Fibroblast of the aortic adventitia (primary cell): ENCODE results near the gene DMRTB1. TPM values are rescaled to one million over a fixed set of nuclear protein-coding genes. Genes with fewer than 3 reads are reported as not detected.

Source experiments
- DNase-seq: peaks from one replicate; pipeline ENCODE4 v3.0.0-alpha.2; 2010; ENCODE audit warnings: low read depth
- H3K4me3 ChIP-seq: 2 replicates; pipeline ENCODE4 v1.5.1; 2011; ENCODE audit warnings: low read depth, mild to moderate bottlenecking, control low read depth, low read length, moderate library complexity
- total RNA-seq: library from RNA; depleted of rRNA; stranded (reverse); fragments of >200 nt; gene quantifications from 2 replicates; pipeline ENCODE4 v1.2.3, GENCODE V29; 2012; ENCODE audit warnings: low replicate concordance
- TF ChIP-seq, protein P1 (sequence below): IDR thresholded peaks from 2 replicates; pipeline ENCODE4 v1.5.1; 2011; ENCODE audit warnings: mild to moderate bottlenecking, low read length, control low read depth, inconsistent platforms; ENCODE audit not compliant: insufficient read depth

DMRTB1 gene
- total RNA-seq, 1 donor, result not detected

DNA sequence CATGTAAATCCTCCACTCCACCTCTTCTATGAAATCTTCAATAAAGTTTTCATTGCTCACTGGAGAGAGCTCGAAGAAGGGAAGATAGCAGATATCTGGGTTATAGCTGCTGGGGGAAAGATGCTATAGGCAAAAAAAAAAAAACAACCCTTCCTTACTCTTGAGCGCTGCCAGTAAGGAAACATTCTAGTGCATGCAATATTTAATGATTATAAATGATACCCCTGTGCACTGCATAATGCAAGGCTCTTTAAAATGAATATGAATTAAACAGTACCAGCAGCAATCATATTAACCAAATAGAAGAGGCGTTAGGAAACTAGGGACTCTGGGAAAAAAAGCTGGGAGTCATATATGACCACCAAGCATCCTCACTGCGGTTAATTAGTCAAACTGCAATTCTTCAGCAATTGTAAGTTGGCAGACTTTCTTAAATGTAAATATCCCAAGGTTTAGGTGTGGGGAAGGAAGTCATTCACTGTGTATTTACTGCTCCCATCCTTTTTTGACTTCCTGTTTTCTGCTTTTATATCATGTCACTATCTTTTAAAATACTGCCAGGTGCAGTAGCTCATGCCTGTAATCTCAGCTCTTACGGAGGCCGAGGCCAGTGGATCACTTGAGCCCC is 3.7 kb upstream of the DMRTB1 start:
- no peak overlapping the region for H3K4me3 ChIP-seq
- DNase-seq, result no peak
- TF ChIP-seq, protein P1, sequence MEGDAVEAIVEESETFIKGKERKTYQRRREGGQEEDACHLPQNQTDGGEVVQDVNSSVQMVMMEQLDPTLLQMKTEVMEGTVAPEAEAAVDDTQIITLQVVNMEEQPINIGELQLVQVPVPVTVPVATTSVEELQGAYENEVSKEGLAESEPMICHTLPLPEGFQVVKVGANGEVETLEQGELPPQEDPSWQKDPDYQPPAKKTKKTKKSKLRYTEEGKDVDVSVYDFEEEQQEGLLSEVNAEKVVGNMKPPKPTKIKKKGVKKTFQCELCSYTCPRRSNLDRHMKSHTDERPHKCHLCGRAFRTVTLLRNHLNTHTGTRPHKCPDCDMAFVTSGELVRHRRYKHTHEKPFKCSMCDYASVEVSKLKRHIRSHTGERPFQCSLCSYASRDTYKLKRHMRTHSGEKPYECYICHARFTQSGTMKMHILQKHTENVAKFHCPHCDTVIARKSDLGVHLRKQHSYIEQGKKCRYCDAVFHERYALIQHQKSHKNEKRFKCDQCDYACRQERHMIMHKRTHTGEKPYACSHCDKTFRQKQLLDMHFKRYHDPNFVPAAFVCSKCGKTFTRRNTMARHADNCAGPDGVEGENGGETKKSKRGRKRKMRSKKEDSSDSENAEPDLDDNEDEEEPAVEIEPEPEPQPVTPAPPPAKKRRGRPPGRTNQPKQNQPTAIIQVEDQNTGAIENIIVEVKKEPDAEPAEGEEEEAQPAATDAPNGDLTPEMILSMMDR, result no peak

DNA sequence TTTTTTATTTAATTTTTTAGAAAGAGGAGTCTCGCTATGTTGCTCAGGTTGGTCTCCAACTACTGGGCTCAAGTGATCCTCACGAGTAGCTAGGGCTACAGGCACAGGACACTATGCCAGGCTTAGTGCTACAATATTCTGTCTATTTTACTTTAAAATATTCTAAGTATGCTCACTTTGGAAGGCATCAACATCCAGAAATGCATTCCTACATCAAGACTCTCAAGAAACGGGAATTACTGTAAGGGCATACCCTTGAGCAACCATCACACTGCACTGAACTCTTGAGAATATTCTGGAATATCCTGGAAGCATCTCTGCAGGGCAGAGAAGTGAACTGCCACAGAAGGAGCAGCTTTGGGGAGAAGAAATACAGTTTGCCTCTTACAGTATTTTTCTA is 565 bp upstream of the DMRTB1 start:
- TF ChIP-seq, protein P1, result no peak
- peak; percentile 13 for DNase-seq
- H3K4me3 ChIP-seq, result no peak overlapping the region

DNA sequence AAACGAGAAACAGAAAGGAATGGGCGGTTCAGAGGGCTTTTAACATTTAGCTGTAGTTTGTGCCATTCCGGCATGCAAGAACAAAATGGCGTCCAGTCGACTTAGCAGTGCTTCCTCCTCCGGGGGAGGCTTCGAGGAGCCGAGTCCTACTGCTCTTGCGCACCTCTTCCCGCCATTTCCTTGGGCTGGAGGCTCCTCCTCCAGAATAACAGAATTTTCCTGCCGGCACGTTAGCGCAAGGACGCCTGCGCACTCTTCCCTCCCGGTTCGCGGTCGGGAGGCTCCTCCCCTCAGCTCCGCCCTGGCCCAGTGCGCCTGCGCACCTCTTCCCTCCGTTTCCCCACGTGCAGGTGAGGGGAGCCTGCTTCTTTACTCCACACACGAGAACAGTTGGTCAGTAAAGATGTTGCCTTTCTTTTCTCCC is 1.0 kb downstream of the DMRTB1 start:
- TF ChIP-seq, protein P1, result no peak
- H3K4me3 ChIP-seq, result no peak overlapping the region
- no peak for DNase-seq

DNA sequence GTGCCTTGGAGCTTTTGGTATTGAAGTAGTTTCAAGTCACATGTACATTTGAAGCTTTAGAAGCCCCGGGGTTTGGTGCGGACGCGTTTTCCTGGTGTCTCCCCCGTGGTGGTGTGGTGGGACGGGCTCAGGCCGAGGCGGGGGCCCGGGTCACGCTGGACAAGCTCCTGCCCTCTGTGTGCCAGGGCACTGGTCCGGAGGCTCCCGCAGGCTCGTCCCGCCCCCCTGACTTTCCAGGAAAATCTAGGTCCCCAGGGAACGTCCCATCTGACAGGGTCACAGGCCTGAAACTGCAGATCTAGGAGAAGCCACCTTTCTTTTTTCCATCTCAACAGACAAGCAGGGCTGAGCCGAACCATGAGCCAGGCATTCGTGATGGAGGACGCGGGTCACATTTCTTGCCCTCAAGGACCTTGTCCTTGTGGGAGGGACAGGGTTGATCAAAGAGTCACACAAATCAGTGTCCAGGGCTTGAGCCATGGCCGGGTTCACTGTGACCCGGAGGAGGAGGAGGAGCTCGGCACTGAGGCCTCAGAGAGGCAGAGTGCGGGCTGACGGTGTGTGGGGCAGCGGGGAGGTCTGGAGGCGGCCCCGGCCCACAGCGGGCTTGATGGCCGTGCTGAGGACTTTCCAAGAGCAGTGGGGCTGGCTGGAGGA is 1.6 kb downstream of the DMRTB1 start:
- H3K4me3 ChIP-seq, result no peak overlapping the region
- DNase-seq, result no peak
- TF ChIP-seq, protein P1, result no peak

DNA sequence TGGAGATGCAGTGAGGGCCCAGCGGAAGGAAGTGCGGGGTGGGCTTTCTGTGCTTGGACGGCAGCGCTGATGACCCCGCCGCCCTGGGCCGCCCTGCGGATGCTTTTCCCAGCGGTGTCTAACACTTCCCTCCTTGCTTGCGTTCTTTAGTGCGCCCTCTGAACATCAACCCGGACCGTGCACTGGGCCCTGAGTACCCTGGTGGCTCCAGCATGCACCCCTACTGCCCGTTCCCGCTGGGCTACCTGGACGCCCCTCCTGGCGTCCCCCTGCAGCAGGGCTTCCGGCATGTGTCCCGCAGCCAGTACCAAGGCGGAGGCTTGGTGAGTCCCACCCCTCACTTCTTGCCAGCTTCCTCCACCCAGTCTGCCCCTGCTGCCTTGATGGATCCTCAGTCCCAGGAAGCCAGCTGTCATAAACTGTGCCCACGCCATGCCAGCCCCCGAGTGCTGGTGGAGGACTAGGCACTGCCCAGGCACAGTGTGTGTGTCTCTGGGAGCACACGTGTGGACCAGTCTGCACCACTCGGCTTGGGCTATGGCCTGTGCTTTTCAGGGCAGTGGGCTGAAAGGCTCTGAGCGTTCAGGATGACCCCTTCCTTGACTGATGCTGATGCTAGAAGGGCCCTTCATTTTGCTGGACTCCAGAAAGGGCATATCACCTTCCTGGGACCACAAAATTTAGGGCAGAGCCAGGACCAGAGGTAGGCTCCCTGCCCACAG is 2.3 kb downstream of the DMRTB1 start:
- H3K4me3 ChIP-seq, result no peak overlapping the region
- no peak for DNase-seq
- TF ChIP-seq, protein P1, result no peak

DNA sequence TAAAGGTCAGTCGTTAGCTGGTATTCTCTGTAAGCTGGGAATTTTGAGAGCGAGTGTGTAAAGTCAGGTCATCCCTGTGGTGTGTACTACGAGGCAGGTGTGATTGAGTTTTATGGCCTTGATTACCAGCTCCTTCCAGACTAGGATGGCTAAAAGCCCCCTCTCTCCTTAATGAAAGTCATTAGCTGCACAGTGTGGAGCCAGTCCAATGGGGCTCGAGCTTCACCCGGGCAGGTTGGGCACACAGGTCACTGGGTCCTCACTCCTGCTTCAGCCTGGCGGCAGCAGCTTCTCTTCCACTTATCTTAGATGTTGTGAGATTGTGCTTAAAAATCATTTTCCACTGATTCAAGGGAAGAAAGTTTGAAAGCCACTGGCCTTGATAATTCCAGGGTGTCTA is 3.0 kb downstream of the DMRTB1 start:
- no peak overlapping the region for H3K4me3 ChIP-seq
- DNase-seq, result no peak
- TF ChIP-seq, protein P1, result no peak
